Measurements from ENCODE around the gene SORCS2.

Gene SORCS2

GRCh38 chr4:7500404-7500803 lies 308.1 kb downstream of the SORCS2 start:
- ChIA-PET CTCF (no interaction called here), POLR2A (no interaction called here)
- DNase-seq (ENCODE audit: extremely low spot score) = no peak
- TF ChIP-seq FOXM1 (IDR thresholded peaks at IDR 0.05; ENCODE audit: borderline replicate concordance) (no peak), LEF1 (IDR thresholded peaks at IDR 0.05; ENCODE audit: borderline replicate concordance) (no peak)

- TF ChIP-seq LEF1 (IDR thresholded peaks at IDR 0.05; ENCODE audit: borderline replicate concordance) (no peak), HDGF (IDR thresholded peaks at IDR 0.05; ENCODE audit: borderline replicate concordance) (no peak), ELF4 (IDR thresholded peaks at IDR 0.05) (no peak), FOXK2 (IDR thresholded peaks at IDR 0.05) (no peak), CTBP1 (IDR thresholded peaks at IDR 0.05; ENCODE audit: borderline replicate concordance) (no peak), FOXM1 (IDR thresholded peaks at IDR 0.05; ENCODE audit: borderline replicate concordance) (no peak), SUZ12 (IDR thresholded peaks at IDR 0.05) (no peak), BHLHE40 (IDR thresholded peaks at IDR 0.05; ENCODE audit: borderline replicate concordance) (no peak), ZNF384 (IDR thresholded peaks at IDR 0.05) (no peak), L3MBTL2 (conservative IDR thresholded peaks at IDR 0.05) (no peak), NFRKB (IDR thresholded peaks at IDR 0.05) (no peak), SP1 (IDR thresholded peaks at IDR 0.05) (no peak), TARDBP (IDR thresholded peaks at IDR 0.05) (no peak)
- TF ChIP-seq, protein P1, sequence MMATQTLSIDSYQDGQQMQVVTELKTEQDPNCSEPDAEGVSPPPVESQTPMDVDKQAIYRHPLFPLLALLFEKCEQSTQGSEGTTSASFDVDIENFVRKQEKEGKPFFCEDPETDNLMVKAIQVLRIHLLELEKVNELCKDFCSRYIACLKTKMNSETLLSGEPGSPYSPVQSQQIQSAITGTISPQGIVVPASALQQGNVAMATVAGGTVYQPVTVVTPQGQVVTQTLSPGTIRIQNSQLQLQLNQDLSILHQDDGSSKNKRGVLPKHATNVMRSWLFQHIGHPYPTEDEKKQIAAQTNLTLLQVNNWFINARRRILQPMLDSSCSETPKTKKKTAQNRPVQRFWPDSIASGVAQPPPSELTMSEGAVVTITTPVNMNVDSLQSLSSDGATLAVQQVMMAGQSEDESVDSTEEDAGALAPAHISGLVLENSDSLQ (IDR thresholded peaks at IDR 0.05) = no peak
- no peak for DNase-seq (ENCODE audit: extremely low spot score)
- CTCF ChIA-PET = interaction anchor here (0.6 kb wide), 1 partner anchor 37 kb away, joined by 3 read pairs; no protein-coding TSS in a partner anchor
- POLR2A ChIA-PET = no interaction called here
Observed at GRCh38 chr4:7501314-7501713, 309.0 kb downstream of the SORCS2 start.

DNA sequence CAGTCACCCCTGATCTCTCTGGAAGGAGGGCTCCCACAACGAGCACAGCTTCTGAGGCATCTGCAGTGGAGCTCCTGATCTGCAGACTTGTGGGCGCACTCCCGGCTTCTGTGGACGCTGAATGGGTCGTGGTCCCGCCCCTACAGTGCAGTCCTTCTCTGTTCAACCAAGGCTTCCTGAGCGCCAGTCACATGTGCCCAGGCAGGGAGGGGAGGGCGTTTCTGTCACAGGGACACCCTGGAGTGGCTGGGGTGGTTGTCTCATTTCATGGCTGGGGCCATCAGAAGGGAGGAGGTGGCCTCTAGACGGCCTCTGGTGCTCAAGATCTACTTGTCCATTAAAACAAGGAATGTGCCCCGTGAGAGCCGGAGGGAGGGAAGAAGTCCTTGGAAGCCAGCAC lies 309.5 kb downstream of the SORCS2 start:
- DNase-seq (ENCODE audit: extremely low spot score) = no peak
- CTCF ChIA-PET = no interaction called here
- POLR2A ChIA-PET = no interaction called here
- no peak for TF ChIP-seq SUZ12 (IDR thresholded peaks at IDR 0.05)
- TF ChIP-seq FOXA1 (IDR thresholded peaks at IDR 0.05) = no peak
- TF ChIP-seq, protein P1 (IDR thresholded peaks at IDR 0.05) = no peak
- no peak for TF ChIP-seq HDGF (IDR thresholded peaks at IDR 0.05; ENCODE audit: borderline replicate concordance)
- TF ChIP-seq FOXK2 (IDR thresholded peaks at IDR 0.05) = no peak
- TF ChIP-seq SP1 (IDR thresholded peaks at IDR 0.05) = no peak
- no peak for TF ChIP-seq TARDBP (IDR thresholded peaks at IDR 0.05)

- ChIA-PET POLR2A (interaction anchor here (0.9 kb wide), 1 partner anchor 36 kb away, joined by 3 read pairs; no protein-coding TSS in a partner anchor), CTCF (no interaction called here)
- TF ChIP-seq NFRKB (IDR thresholded peaks at IDR 0.05) = no peak
- no peak for TF ChIP-seq FOXM1 (IDR thresholded peaks at IDR 0.05; ENCODE audit: borderline replicate concordance)
- no peak for DNase-seq (ENCODE audit: extremely low spot score)
Observed at GRCh38 chr4:7503559-7504249, 311.4 kb downstream of the SORCS2 start.

- CTCF ChIA-PET = no interaction called here
- POLR2A ChIA-PET = no interaction called here
- TF ChIP-seq ARNT (IDR thresholded peaks at IDR 0.05) = no peak
- no peak for TF ChIP-seq L3MBTL2 (conservative IDR thresholded peaks at IDR 0.05)
- TF ChIP-seq CTBP1 (IDR thresholded peaks at IDR 0.05; ENCODE audit: borderline replicate concordance) = no peak
- TF ChIP-seq SP1 (IDR thresholded peaks at IDR 0.05) = no peak
- no peak for TF ChIP-seq TARDBP (IDR thresholded peaks at IDR 0.05)
- no peak for TF ChIP-seq NFRKB (IDR thresholded peaks at IDR 0.05)
- TF ChIP-seq BHLHE40 (IDR thresholded peaks at IDR 0.05; ENCODE audit: borderline replicate concordance) = no peak
- TF ChIP-seq LEF1 (IDR thresholded peaks at IDR 0.05; ENCODE audit: borderline replicate concordance) = no peak
- no peak for TF ChIP-seq ELF4 (IDR thresholded peaks at IDR 0.05)
- TF ChIP-seq FOXK2 (IDR thresholded peaks at IDR 0.05) = no peak
- TF ChIP-seq FOXA1 (IDR thresholded peaks at IDR 0.05) = no peak
- TF ChIP-seq FOXM1 (IDR thresholded peaks at IDR 0.05; ENCODE audit: borderline replicate concordance) = no peak
- TF ChIP-seq SUZ12 (IDR thresholded peaks at IDR 0.05) = no peak
- TF ChIP-seq HDGF (IDR thresholded peaks at IDR 0.05; ENCODE audit: borderline replicate concordance) = no peak
- no peak for DNase-seq (ENCODE audit: extremely low spot score)
Observed at GRCh38 chr4:7505116-7505900, 313.0 kb downstream of the SORCS2 start.

GRCh38 chr4:7506119-7506518 lies 313.8 kb downstream of the SORCS2 start:
- ChIA-PET CTCF (no interaction called here), POLR2A (no interaction called here)
- no peak for DNase-seq (ENCODE audit: extremely low spot score)
- TF ChIP-seq, protein P1 (IDR thresholded peaks at IDR 0.05) = no peak
- TF ChIP-seq LEF1 (IDR thresholded peaks at IDR 0.05; ENCODE audit: borderline replicate concordance) = no peak
- no peak for TF ChIP-seq CTBP1 (IDR thresholded peaks at IDR 0.05; ENCODE audit: borderline replicate concordance)
- no peak for TF ChIP-seq SUZ12 (IDR thresholded peaks at IDR 0.05)
- no peak for TF ChIP-seq L3MBTL2 (conservative IDR thresholded peaks at IDR 0.05)
- TF ChIP-seq NFRKB (IDR thresholded peaks at IDR 0.05) = no peak
- TF ChIP-seq TARDBP (IDR thresholded peaks at IDR 0.05) = no peak
- TF ChIP-seq HDGF (IDR thresholded peaks at IDR 0.05; ENCODE audit: borderline replicate concordance) = no peak
- no peak for TF ChIP-seq FOXM1 (IDR thresholded peaks at IDR 0.05; ENCODE audit: borderline replicate concordance)
- no peak for TF ChIP-seq SP1 (IDR thresholded peaks at IDR 0.05)
- no peak for TF ChIP-seq ARNT (IDR thresholded peaks at IDR 0.05)
